GM21528 (cell line): Measurements from ENCODE around the gene POLR1B.
A peak's percentile ranks its signal among the peaks of the same experiment; 100 is the strongest.
"Not testable (repeated sequence)": the region's sequence is repeated elsewhere in the genome, so short reads cannot be mapped to it uniquely, and the experiment has no call there.

Experiments used
- ATAC-seq: cut with Tn5 transposase; IDR thresholded peaks from one replicate; pipeline ENCODE4 v1.9.1; 2021; ENCODE audit warnings: mild to moderate bottlenecking, moderate library complexity; ENCODE audit not compliant: unreplicated experiment, low FRiP score

Gene POLR1B

DNA sequence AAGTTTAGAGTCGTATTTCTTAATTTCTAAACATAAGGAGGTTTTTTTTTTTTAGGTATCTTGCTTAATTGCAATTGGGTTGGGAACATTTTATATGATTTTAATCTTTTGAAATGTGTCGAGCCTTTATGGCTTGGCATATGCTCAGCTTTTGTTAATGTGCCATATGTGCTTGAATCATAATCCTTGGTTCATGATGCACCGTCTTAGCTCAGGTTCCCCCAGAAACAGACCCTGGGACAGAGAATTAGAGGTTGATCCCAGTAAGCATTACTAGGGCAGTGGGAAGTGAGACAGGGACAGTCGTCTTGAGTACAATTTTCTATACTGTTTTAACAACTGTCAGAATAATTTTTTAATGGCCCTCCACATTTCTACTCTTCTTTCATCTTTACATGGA lies 51.5 kb downstream of the POLR1B start:
- ATAC-seq: no peak

- no peak for ATAC-seq
Measured at GRCh38 chr2:112597537-112598322, 55.5 kb downstream of the POLR1B start.

- ATAC-seq: no peak
Measured at GRCh38 chr2:112600634-112601033, 58.4 kb downstream of the POLR1B start.

- no peak for ATAC-seq
Measured at GRCh38 chr2:112601754-112602153, 59.5 kb downstream of the POLR1B start.

DNA sequence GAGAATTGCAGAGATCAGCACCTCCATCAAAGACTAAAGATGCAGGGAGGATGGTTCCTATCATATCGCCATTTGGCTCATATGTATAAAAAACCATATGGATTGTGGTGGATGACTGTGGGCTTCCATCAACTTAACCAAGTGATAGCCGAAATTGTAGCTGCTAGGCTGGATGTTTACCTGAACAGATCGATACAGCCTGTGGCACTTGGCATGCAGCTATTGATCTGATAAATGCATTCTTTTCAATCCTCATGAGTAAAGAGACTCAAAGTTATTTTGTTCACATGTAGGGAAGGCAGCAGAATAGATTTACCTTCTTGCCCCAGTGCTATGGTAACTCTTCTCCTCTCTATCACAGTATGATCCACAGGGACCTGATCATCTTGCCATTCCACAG lies 60.7 kb downstream of the POLR1B start:
- no peak for ATAC-seq

- no peak for ATAC-seq
Measured at GRCh38 chr2:112603731-112604130, 61.5 kb downstream of the POLR1B start.

DNA sequence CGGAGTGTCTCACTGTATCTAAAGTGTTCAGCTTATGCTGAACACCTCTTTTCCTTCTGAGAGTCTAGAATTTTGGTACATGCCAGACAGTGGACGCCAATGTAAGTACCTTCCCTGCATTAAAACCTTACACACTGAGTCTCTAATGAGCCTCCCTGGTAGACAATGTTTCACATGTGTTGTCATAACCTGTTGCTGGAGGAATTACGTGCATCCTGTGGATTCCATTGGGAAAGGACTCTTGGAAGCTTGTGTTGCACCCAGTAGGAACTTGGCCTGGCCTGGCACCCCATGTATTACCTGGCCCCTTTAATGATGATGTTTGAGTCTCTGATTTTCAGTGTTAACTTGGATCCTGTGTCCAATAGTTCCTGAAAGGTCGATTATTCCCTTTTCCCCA lies 62.7 kb downstream of the POLR1B start:
- ATAC-seq: no peak

GRCh38 chr2:112605926-112606325 lies 63.7 kb downstream of the POLR1B start:
- ATAC-seq: no peak

GRCh38 chr2:112606547-112606946 lies 64.3 kb downstream of the POLR1B start:
- ATAC-seq: no peak

GRCh38 chr2:112607680-112608438 lies 65.6 kb downstream of the POLR1B start:
- ATAC-seq: no peak

GRCh38 chr2:112609320-112609719 lies 67.1 kb downstream of the POLR1B start:
- ATAC-seq: not testable (repeated sequence)

DNA sequence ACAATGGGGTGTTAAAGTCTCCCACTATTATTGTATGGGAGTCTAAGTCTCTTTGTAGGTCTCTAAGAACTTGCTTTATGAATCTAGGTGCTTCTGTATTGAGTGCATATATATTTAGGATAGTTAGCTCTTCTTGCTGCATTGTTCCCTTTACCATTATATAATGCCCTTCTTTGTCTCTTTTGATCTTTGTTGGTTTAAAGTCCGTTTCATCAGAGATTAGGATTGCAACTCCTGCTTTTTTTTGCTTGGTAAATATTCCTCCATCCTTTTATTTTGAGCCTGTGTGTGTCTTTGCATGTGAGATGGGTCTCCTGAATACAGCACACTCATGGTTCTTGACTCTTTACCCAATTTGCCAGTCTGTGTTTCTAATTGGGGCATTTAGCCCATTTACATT lies 70.0 kb downstream of the POLR1B start:
- ATAC-seq: not testable (repeated sequence)

GRCh38 chr2:112614201-112614840 lies 72.1 kb downstream of the POLR1B start:
- no peak for ATAC-seq

GRCh38 chr2:112615051-112615450 lies 72.8 kb downstream of the POLR1B start:
- no peak for ATAC-seq

- ATAC-seq: not testable (repeated sequence)
Measured at GRCh38 chr2:112615798-112616197, 73.5 kb downstream of the POLR1B start.

DNA sequence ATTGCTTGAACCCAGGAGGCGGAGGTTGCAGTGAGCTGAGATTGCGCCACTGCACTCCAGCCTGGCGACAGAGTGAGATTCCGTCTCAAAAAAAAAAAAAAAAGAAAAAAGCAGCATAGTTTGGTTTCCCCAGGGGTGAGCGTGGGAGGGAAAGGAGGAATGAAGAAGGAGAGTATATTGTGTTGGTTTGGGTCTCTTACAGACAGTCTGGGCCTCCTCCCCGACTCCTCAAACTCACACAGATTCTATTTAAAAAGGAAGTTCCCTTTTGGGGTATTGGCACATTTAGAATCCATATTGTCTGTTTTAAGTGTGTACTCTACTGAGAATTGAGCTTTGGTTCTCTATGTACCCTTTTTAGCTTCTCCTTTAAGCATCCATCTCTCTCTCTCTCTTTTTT lies 76.1 kb downstream of the POLR1B start:
- no peak for ATAC-seq

DNA sequence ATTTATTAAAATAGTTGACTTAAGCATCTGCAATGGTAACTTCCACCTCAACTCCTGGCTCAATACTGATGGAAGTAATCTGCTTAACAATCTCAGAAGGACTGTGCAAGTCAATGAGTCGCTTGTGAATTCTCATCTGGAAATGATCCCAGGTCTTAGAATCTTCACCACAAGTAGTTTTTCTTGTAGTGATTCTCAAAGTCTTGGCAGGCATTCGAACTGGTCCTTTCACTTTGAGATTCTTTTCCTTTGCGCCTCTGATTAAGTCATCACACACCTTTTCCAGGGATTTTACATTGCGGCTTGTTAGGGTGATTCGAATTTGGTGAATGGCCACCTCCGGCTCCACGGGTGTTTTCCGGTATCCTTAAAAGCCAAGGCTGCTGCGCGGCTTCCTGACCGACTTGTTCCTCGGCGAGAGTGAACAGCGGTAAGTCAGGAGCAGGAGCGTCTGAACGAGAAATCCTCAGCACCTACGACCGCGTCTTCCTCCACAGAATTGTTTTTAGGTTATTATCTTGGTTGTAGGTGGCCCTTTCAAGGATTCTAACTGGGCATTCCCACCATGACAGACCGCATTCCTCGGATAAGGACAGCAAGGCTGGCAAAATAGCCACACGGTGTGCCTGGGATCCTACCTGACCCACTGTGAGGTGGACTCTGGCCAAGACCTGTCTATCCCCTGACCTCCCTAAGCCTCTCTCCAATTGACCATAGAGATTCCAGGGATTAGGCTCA lies 79.7 kb downstream of the POLR1B start:
- no peak for ATAC-seq

- ATAC-seq: no peak
Measured at GRCh38 chr2:112622528-112622849, 80.2 kb downstream of the POLR1B start.

- peak; percentile 64 for ATAC-seq
Measured at GRCh38 chr2:112623913-112624777, 81.9 kb downstream of the POLR1B start.
